Osteoblast (primary cell): ENCODE data around the gene FRK. TPM values are rescaled to one million over a fixed set of nuclear protein-coding genes. Genes with fewer than 3 reads are reported as not detected.
A peak's percentile ranks its signal among the peaks of the same experiment; 100 is the strongest.
"Not testable (repeated sequence)": the region's sequence is repeated elsewhere in the genome, so short reads cannot be mapped to it uniquely, and the experiment has no call there.

ENCODE experiments used
- DNase-seq: peaks from one replicate; pipeline ENCODE4 v3.0.0; 2011; ENCODE audit warnings: low spot score, mixed read lengths; ENCODE audit not compliant: insufficient read length; ENCODE audit errors: missing footprints
- H2AFZ ChIP-seq: 2 replicates; pipeline ENCODE4 v1.6.0; 2011; ENCODE audit warnings: mild to moderate bottlenecking, low read length
- H3K27ac ChIP-seq: 2 replicates; pipeline ENCODE4 v1.5.1; 2011; ENCODE audit warnings: mild to moderate bottlenecking, low read depth, low read length, moderate library complexity
- H3K27me3 ChIP-seq: 2 replicates; pipeline ENCODE4 v1.6.0; 2012; ENCODE audit warnings: mild to moderate bottlenecking, control low read depth, inconsistent platforms, low read length, moderate library complexity; ENCODE audit not compliant: insufficient read depth
- H3K36me3 ChIP-seq: 2 replicates; pipeline ENCODE4 v1.5.1; 2011; ENCODE audit warnings: mild to moderate bottlenecking, low read length, control low read depth, moderate library complexity; ENCODE audit not compliant: insufficient read depth
- H3K4me1 ChIP-seq: 2 replicates; pipeline ENCODE4 v1.5.1; 2011; ENCODE audit warnings: mild to moderate bottlenecking, low read length, control low read depth, moderate library complexity; ENCODE audit not compliant: insufficient read depth
- H3K4me2 ChIP-seq: 2 replicates; pipeline ENCODE4 v1.6.0; 2011; ENCODE audit warnings: mild to moderate bottlenecking, low read length; ENCODE audit not compliant: insufficient read depth
- H3K4me3 ChIP-seq: fragments of 200-600 bp; sonication (generic); 3 replicates; pipeline ENCODE4 v1.5.1; 2012; ENCODE audit warnings: mild to moderate bottlenecking, low read length, inconsistent platforms; ENCODE audit not compliant: insufficient read depth
- H3K79me2 ChIP-seq: 2 replicates; pipeline ENCODE4 v1.6.0; 2012; ENCODE audit warnings: mild to moderate bottlenecking, low read length, control low read depth, inconsistent platforms; ENCODE audit not compliant: insufficient read depth
- H3K9me3 ChIP-seq: 2 replicates; pipeline ENCODE4 v1.5.1; 2011; ENCODE audit warnings: low read depth, low read length, control low read depth
- H4K20me1 ChIP-seq: 2 replicates; pipeline ENCODE4 v1.6.0; 2012; ENCODE audit warnings: mild to moderate bottlenecking, low read length, control low read depth; ENCODE audit not compliant: insufficient read depth
- total RNA-seq: library from RNA; depleted of rRNA; stranded (reverse); fragments of >200 nt; gene quantifications from 2 replicates; pipeline ENCODE4 v1.2.3, GENCODE V29; 2012
- TF ChIP-seq, protein P1 (sequence below): IDR thresholded peaks from 2 replicates; pipeline ENCODE4 v1.5.1; 2011; ENCODE audit warnings: mild to moderate bottlenecking, low read depth, low read length, moderate library complexity; ENCODE audit errors: extremely low read depth

Gene FRK
- total RNA-seq, 1 donor = 1.1 TPM

DNA sequence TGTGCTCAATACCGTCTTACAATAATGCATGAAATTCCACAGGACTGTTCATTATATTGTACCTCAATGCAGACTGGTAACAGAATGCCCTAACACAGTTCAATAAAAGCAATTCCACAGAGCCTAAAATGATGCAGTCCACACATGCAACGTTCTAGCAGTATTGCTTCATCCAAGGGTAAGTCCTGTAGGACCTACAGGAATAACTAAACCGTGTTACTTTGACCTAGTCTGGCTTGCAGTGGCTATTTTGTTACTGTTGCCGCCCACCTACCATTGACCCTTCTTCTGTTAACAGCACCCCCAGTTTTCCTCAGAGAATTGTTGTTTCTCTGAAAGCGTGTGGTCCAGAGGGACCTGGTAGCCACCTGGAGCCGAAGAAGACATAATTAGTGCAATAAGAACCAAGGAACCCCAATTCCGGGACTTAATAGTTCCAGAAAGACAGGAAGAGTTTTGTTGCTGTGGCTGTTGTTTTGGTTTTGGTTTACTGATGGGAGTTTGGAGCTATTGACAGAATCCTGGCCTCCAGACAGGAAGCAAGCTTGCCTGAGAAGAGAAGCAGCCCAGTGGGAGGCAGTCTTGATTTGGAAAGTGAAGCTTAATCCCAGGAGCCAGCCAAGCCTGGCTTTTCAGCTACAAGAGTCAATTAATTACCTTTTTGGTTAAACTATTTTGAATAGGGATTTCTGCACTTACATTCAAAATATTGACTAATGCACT is 91.3 kb downstream of the FRK start:
- Histone ChIP-seq H3K79me2 (no peaks in the 10 kb centered on the region), H3K9me3 (no peaks in the 10 kb centered on the region), H4K20me1 (no peaks in the 10 kb centered on the region), H3K36me3 (no peaks in the 10 kb centered on the region), H3K27ac (no peak overlapping the region), H3K4me3 (no peak overlapping the region), H2AFZ (peak overlapping the region; percentile 8), H3K27me3 (no peaks in the 10 kb centered on the region), H3K4me1 (peaks cover 3% of the 10 kb centered on the region), H3K4me2 (peak overlapping the region; percentile 24)
- no peak for DNase-seq
- TF ChIP-seq, protein P1, sequence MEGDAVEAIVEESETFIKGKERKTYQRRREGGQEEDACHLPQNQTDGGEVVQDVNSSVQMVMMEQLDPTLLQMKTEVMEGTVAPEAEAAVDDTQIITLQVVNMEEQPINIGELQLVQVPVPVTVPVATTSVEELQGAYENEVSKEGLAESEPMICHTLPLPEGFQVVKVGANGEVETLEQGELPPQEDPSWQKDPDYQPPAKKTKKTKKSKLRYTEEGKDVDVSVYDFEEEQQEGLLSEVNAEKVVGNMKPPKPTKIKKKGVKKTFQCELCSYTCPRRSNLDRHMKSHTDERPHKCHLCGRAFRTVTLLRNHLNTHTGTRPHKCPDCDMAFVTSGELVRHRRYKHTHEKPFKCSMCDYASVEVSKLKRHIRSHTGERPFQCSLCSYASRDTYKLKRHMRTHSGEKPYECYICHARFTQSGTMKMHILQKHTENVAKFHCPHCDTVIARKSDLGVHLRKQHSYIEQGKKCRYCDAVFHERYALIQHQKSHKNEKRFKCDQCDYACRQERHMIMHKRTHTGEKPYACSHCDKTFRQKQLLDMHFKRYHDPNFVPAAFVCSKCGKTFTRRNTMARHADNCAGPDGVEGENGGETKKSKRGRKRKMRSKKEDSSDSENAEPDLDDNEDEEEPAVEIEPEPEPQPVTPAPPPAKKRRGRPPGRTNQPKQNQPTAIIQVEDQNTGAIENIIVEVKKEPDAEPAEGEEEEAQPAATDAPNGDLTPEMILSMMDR = no peak

DNA sequence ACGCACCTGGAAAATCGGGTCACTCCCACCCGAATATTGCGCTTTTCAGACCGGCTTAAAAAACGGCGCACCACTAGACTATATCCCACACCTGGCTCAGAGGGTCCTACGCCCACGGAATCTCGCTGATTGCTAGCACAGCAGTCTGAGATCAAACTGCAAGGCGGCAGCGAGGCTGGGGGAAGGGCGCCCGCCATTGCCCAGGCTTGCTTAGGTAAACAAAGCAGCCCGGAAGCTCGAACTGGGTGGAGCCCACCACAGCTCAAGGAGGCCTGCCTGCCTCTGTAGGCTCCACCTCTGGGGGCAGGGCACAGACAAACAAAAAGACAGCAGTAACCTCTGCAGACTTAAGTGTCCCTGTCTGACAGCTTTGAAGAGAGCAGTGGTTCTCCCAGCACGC is 100.4 kb downstream of the FRK start:
- not testable (repeated sequence) for H3K4me2 ChIP-seq, H3K36me3 ChIP-seq, H3K4me1 ChIP-seq, H3K79me2 ChIP-seq, H4K20me1 ChIP-seq, DNase-seq, H3K4me3 ChIP-seq, H3K27ac ChIP-seq, H3K9me3 ChIP-seq, H2AFZ ChIP-seq, H3K27me3 ChIP-seq

DNA sequence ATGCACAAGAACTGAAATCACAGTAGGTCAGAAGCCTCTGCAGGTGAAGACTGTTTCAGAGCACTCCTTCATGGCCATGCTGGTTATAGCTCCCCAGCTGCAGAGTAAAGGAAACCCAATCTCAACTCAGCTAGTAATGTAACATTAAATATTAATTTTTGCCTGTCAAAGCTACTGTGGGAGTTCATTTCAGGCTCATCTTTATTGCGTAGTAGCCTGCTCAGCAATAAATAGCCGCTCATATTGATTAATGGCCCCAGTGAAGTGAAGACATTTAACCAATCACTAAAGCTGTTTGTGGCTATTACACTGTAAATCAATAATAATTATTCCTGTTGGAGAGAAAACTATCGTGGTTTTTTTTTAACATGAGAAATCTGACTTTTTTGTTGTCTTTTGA is 101.7 kb downstream of the FRK start:
- Histone ChIP-seq H4K20me1 (no peaks in the 10 kb centered on the region), H3K4me2 (no peak overlapping the region), H3K27ac (no peak overlapping the region), H3K27me3 (no peaks in the 10 kb centered on the region), H3K4me1 (no peaks in the 10 kb centered on the region), H3K36me3 (no peaks in the 10 kb centered on the region), H3K4me3 (no peak overlapping the region), H3K79me2 (no peaks in the 10 kb centered on the region), H2AFZ (no peak overlapping the region), H3K9me3 (no peaks in the 10 kb centered on the region)
- TF ChIP-seq, protein P1 = no peak
- no peak for DNase-seq

DNA sequence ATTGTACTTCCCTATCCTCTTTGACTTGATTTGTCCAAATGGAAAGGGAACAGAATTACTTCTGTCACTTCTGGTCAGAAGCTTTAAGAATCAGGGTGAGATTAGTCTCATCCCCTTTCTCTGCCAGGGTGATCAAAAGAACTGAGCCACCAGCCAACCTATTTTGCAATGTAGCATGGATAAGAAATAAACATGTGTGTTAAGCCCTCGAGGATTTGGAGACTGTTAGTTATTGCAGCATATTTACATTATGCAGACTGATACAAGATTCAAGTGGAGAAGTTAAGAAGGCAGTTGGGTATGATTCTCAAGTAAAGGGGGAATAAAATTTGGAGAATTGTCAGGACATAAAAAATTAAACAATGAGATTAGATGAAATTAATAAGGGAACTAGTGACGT is 106.0 kb downstream of the FRK start:
- Histone ChIP-seq H3K36me3 (no peaks in the 10 kb centered on the region), H2AFZ (no peak overlapping the region), H3K9me3 (no peaks in the 10 kb centered on the region), H3K4me3 (no peak overlapping the region), H3K79me2 (no peaks in the 10 kb centered on the region), H3K4me1 (no peaks in the 10 kb centered on the region), H3K4me2 (no peak overlapping the region), H3K27ac (no peak overlapping the region), H3K27me3 (no peaks in the 10 kb centered on the region), H4K20me1 (no peaks in the 10 kb centered on the region)
- DNase-seq = no peak
- TF ChIP-seq, protein P1 = no peak
